ENCODE results near the gene TSEN15. TPM values are rescaled to one million over a fixed set of nuclear protein-coding genes. Genes with fewer than 3 reads are reported as not detected.
"Not testable (repeated sequence)": the region's sequence is repeated elsewhere in the genome, so short reads cannot be mapped to it uniquely, and the experiment has no call there.

The TSEN15 gene
- total RNA-seq, 2 experiments from 2014 or later, result 45.0 to 48.3 TPM

DNA sequence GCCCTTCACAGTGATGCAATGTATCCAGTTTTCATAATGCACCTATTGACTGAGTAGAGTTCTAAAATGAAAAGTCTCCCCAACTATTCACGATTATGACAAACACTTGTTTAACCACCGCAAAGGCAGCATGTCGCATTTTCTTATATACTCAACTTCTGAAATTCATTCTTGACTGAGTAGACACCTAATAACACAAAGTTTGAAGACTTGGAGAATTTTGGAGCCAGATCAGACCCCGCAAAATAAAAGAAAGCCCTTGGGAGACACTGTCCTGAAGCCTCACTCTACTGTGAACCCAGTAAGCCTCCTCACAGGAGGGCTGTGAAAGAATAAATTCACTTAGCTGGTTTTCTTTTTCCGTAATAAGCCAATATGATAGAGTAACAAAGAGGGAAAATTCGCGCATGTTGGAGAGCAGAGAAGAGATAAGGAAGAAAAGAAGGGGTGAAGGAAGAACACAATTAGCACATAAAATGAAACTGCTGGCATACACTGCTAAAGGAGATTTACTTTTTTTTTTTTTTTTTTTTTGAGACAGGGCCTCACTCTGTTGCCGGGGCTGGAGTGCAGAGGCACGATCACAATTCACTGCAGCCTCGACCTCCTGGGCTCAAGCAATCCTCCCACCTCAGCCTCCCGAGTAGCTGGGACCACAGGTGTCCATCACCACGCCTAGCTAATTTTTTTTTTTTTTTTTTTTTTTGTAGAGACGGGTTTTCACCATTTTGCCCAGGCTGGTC, 13.5 kb upstream of the TSEN15 start:
- Mint-ChIP-seq H3K4me3 (peak overlapping the region; percentile 80), H3K9me3 (no peaks in the 10 kb centered on the region), H3K27ac (peak overlapping the region; percentile 71), H3K4me1 (peaks cover 13% of the 10 kb centered on the region), H3K36me3 (peaks cover 4% of the 10 kb centered on the region), H3K27me3 (peaks cover 81% of the 10 kb centered on the region)
- DNase-seq, result no peak

DNA sequence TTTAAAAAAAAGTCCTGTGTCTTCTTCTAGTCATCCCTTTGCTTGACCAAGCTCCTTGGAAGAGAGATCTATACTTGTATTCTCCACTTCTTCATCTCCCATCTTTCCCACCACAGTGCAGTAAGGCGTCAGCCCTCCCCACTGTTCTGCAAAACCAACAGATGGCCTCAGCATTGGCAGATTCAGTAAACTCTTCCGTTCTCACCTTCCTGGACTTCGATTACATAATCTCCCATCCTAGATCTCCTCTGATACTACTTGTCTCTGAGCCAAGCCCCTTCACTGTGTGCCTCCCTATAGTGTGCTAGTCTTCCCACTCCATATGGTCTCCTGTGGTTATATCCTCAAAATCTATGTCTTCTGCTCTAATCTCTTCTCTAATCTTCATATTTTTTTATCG, 12.4 kb upstream of the TSEN15 start:
- no peaks in the 10 kb centered on the region for H3K9me3 Mint-ChIP-seq
- H3K27me3 Mint-ChIP-seq, result peaks cover 79% of the 10 kb centered on the region
- H3K36me3 Mint-ChIP-seq, result peaks cover 4% of the 10 kb centered on the region
- no peak overlapping the region for H3K27ac Mint-ChIP-seq
- DNase-seq, result no peak
- H3K4me3 Mint-ChIP-seq, result no peak overlapping the region
- peaks cover 13% of the 10 kb centered on the region for H3K4me1 Mint-ChIP-seq

DNA sequence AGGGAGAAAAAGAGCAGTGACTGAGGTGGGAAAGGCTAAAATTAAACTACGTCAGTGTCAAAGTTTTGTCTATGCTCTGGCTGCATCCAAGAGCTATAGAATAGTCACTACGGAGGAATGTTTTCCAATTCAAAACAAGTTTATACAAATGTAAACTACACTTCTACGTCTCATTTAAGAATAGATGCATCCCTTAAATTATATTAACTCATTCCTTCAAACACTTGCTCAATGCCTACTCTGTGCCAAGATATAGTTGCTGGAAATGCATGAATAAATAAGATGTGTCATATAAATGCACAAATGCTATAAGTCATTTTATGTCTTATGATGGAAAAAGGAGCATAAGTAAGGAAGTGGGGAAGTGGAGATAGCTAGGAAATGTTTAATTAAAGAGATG, 9.8 kb upstream of the TSEN15 start:
- Mint-ChIP-seq H3K4me1 (peaks cover 8% of the 10 kb centered on the region), H3K9me3 (no peaks in the 10 kb centered on the region), H3K4me3 (no peak overlapping the region), H3K27ac (no peak overlapping the region), H3K27me3 (peaks cover 59% of the 10 kb centered on the region), H3K36me3 (peaks cover 4% of the 10 kb centered on the region)
- DNase-seq, result no peak

DNA sequence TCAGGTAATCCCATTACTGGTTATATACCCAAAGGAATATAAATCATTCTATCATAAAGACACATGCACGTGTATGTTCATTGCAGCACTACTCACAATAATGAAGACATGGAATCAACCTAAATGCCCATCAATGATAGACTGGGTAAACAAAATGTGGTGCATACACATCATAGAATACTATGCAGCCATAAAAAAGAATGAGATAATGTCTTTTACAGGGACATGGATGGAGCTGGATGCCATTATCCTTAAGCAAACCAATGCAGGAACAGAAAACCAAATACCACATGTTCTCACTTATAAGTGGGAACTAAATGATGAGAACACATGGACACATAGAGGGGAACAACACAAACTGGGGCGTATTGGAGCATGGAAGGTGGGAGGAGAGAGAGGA, 8.2 kb upstream of the TSEN15 start:
- not testable (repeated sequence) for H3K4me3 Mint-ChIP-seq, H3K36me3 Mint-ChIP-seq, DNase-seq, H3K4me1 Mint-ChIP-seq, H3K9me3 Mint-ChIP-seq, H3K27ac Mint-ChIP-seq
- H3K27me3 Mint-ChIP-seq, result peaks cover 62% of the 10 kb centered on the region

DNA sequence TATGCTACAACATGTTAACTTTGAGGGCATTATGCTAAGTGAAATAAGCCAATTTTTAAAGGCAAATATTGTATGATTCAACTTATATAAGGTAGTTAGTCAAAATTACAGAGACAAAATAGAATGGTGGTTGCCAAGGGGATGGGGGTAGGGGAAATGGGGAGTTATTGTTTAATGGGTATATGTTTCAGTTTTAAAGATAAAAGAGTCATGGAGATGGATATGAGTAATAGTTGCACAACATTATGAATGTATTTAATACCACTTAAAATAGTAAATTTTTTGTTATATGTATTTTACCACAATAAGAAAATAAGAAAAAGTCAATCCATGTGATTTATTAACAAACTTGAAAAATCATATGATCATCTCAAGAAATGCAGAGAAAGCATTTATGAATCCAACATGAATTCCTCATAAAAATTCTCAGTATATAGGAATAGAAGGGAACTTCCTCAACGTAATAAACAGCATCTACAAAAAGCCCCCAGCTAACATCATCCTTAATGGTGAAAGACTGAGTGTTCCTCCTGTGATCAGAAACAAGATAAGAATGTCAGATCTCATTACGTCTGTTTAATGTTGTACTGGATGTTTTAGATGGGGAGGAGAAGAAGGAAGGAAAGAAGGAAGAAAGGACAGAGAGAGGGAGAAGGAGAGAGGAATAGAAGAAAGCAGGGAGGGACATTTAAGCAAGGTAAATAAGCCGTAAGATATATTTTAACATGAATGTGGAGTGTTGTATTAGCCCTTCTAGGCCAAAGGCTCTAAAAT, 6.7 kb upstream of the TSEN15 start:
- H3K27ac Mint-ChIP-seq, result no peak overlapping the region
- peaks cover 2% of the 10 kb centered on the region for H3K36me3 Mint-ChIP-seq
- no peaks in the 10 kb centered on the region for H3K9me3 Mint-ChIP-seq
- H3K4me3 Mint-ChIP-seq, result no peak overlapping the region
- no peak for DNase-seq
- H3K27me3 Mint-ChIP-seq, result peaks cover 62% of the 10 kb centered on the region
- no peaks in the 10 kb centered on the region for H3K4me1 Mint-ChIP-seq

DNA sequence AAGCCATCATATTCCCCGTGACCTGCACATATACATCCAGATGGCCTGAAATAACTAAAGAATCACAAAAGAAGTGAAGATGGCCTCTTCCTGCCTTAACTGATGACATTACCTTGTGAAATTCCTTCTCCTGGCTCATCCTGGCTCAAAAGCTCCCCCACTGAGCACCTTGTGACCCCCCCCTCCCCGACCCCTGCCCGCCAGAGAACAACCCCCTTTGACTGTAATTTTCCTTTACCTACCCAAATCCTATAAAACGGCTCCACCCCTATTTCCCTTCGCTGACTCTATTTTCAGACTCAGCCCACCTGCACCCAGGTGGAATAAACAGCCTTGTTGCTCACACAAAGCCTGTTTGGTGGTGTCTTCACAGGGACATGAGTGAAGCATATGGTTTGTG, 4.0 kb upstream of the TSEN15 start:
- Mint-ChIP-seq H3K27me3 (peaks cover 47% of the 10 kb centered on the region), H3K36me3 (peaks cover 18% of the 10 kb centered on the region), H3K4me1 (peaks cover 11% of the 10 kb centered on the region)
- H3K9me3 Mint-ChIP-seq, DNase-seq, H3K27ac Mint-ChIP-seq, H3K4me3 Mint-ChIP-seq: not testable (repeated sequence)

DNA sequence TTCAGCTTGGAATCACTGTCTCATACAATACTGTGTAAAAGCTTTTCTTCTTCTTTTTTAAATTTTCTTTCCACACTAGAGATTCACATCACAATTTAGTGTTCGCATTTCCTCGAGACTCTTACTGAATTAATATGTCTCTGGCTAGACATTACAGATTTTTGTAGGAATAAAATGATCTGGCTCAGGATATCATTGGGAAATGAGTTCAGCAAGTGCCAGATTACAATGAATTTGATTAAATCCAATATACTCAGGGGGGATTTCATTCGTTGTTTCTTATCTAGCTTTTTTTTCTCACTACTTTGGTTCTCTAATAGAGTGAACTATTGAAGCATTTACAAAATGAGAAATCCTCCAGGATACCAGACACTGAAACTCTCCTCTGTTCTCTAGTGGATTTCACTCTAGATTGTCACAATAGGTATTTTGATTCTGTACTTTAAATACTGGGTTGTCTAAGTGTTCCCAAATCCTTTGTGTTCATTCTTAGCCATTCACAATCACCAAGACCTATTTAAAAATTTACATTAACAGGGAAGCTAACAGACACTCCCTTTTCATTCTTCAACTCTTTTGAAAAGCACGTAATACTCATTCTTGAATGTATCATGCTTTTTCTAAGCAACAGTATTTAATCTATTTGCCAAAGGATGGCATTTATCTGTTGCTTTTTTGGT, 2.8 kb upstream of the TSEN15 start:
- DNase-seq, result no peak
- Mint-ChIP-seq H3K36me3 (peaks cover 18% of the 10 kb centered on the region), H3K9me3 (peaks cover 2% of the 10 kb centered on the region), H3K27ac (no peak overlapping the region), H3K4me3 (no peak overlapping the region), H3K4me1 (peaks cover 20% of the 10 kb centered on the region), H3K27me3 (peaks cover 35% of the 10 kb centered on the region)

DNA sequence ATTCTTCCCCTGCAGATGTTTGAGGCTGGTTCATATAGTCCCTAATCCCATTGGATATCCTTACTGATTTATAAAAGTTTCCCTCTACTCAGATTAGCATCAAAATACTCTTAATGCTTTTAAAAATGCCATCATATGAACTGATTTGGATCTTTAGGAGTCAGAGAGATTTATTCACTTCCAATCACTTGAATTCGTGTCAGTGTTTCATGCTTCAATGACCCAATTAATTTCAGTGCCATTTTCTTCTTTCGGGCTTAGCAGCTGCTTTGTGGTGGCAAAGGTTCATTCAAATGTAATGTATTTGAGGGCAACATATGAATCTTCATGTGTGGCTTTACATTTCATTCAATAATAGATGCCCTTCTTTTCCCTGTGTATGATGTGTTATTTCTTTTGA, 2.2 kb upstream of the TSEN15 start:
- peaks cover 2% of the 10 kb centered on the region for H3K9me3 Mint-ChIP-seq
- peaks cover 25% of the 10 kb centered on the region for H3K4me1 Mint-ChIP-seq
- no peak for DNase-seq
- peaks cover 22% of the 10 kb centered on the region for H3K36me3 Mint-ChIP-seq
- no peak overlapping the region for H3K27ac Mint-ChIP-seq
- peaks cover 34% of the 10 kb centered on the region for H3K27me3 Mint-ChIP-seq
- H3K4me3 Mint-ChIP-seq, result no peak overlapping the region

DNA sequence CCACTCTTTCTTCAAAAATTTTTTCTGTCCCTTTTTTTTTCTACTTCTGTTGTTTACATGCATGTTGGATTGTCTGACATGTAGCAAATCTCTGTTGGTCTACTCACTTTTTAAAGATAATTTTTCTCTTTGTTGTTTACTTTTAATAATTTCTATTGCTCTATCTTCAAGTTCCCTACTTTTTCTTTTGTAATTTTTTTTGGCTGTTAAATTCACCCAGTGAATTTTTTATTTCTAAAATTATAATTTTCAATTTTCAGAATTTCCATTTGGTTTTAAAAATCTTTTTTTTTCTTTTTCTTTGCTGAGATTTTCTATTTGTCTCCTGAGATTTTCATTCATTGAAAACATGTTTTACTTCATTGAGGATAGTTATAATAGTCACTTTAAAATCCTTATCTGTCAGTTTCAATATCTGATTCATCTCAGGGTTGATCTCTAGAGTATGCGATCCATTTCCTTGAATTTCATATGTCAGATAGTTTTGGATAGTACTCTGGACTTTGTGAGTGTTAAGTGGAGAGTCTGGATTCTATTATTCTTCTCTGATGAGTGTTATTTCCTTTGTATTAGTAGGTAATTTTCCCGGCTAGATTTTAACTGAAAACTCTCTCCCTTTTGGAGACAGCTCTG, 1.6 kb upstream of the TSEN15 start:
- Mint-ChIP-seq H3K9me3 (peaks cover 2% of the 10 kb centered on the region), H3K4me3 (peak overlapping the region; percentile 52), H3K4me1 (peaks cover 28% of the 10 kb centered on the region), H3K36me3 (peaks cover 25% of the 10 kb centered on the region), H3K27ac (peak overlapping the region; percentile 99), H3K27me3 (peaks cover 32% of the 10 kb centered on the region)
- DNase-seq, result no peak

DNA sequence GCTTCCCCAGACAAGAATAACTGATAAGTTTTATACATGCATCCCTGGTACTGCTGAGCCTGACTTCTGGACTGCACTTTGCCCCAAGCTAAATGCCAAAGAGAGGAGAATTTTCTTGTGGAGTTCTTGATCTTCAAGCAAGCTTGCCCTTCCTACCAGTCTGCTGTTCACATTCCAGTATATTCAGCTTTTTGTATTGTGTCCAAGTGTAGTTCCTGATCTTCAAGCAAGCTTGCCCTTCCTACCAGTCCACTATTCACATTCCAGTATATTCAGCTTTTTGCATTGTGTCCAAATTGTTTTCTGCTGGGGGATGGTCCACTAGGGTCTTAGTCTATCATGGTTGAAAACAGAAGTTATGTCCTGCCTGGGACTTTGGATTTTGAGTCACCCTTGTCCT, 894 bp upstream of the TSEN15 start:
- peak overlapping the region; percentile 99 for H3K4me3 Mint-ChIP-seq
- peaks cover 29% of the 10 kb centered on the region for H3K36me3 Mint-ChIP-seq
- H3K27me3 Mint-ChIP-seq, result peaks cover 30% of the 10 kb centered on the region
- H3K9me3 Mint-ChIP-seq, result peaks cover 2% of the 10 kb centered on the region
- peaks cover 30% of the 10 kb centered on the region for H3K4me1 Mint-ChIP-seq
- DNase-seq, result no peak
- H3K27ac Mint-ChIP-seq, result peak overlapping the region; percentile 99

DNA sequence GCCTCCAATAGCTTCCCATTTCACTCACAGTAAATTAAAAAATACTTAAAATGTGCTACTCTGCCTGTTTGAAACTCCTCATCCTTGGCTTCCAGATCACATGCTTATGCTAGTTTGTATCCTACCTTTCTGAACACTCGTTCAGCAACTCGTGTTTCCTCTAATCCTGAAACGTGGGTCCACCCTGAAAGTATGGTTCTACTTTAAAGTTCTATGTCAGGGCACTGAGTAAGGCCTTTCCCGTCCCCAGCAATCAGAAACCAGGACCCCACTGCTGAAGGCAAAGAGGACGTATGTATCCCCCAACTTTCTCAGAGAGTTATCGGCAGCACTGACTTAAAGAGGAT, 419 bp upstream of the TSEN15 start:
- Mint-ChIP-seq H3K27ac (peak overlapping the region; percentile 99), H3K4me1 (peaks cover 30% of the 10 kb centered on the region), H3K36me3 (peaks cover 29% of the 10 kb centered on the region), H3K9me3 (peaks cover 2% of the 10 kb centered on the region), H3K27me3 (peaks cover 30% of the 10 kb centered on the region), H3K4me3 (peak overlapping the region; percentile 99)
- no peak for DNase-seq

DNA sequence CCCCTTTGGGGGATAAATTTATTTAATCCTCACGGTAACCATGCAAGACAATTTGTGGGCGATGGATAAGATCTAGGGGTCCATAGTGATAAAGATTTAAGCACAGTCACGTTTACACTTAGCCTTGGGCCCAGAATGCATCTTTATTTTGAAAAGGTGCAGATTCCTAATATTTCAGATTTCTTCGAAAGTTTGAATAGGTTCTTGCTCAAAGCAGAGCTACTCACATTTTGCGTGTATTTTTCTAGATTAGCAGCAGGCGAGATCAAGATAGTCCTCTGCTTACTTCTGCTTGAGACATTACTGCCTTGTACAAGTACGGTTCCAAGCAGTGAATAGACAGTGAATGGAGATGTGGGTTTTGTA, 647 bp downstream of the TSEN15 start:
- peak overlapping the region; percentile 99 for H3K27ac Mint-ChIP-seq
- peak overlapping the region; percentile 99 for H3K4me3 Mint-ChIP-seq
- peaks cover 38% of the 10 kb centered on the region for H3K36me3 Mint-ChIP-seq
- H3K9me3 Mint-ChIP-seq, result peaks cover 2% of the 10 kb centered on the region
- DNase-seq, result no peak
- H3K27me3 Mint-ChIP-seq, result peaks cover 28% of the 10 kb centered on the region
- peaks cover 36% of the 10 kb centered on the region for H3K4me1 Mint-ChIP-seq

DNA sequence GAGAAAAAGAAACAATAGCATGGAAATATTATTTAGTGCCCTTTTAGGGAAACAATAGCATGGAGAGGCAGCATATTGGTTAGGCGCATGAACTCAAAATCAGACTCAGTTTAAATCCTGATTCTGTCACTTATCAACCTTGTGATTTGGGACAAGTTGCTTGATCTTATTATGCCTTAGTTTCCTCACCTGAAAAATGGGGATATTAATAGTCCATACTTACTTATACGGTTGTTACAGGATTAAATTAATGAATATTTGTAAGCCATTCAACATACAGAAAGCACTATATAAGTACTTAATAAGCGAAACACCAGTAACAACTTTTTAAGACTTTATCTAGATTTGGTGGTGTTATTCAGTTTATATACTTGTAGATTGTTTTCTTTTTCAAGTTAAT, 1.2 kb downstream of the TSEN15 start:
- Mint-ChIP-seq H3K4me3 (peak overlapping the region; percentile 99), H3K36me3 (peaks cover 38% of the 10 kb centered on the region), H3K4me1 (peaks cover 36% of the 10 kb centered on the region), H3K27me3 (peaks cover 22% of the 10 kb centered on the region), H3K9me3 (peaks cover 2% of the 10 kb centered on the region), H3K27ac (peak overlapping the region; percentile 99)
- DNase-seq, result no peak

DNA sequence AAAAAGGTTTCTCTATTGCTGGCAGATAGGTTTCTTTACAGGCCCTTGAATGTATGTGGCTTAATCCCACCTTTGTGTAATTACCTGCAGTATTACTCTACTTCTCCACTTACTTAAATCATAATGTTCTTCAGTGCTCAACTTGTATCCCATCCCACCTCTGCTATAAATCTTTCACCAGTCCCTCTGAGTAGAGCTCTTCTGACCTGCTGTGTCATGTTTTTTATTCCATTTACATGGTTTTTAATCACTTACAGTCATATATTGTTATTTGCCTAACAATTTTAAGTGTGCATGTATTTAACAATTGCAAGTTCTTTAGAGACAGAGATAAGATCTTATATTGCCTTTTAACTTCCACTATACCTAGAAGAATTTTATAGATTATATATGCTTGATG, 2.4 kb downstream of the TSEN15 start:
- peaks cover 13% of the 10 kb centered on the region for H3K27me3 Mint-ChIP-seq
- H3K27ac Mint-ChIP-seq, result no peak overlapping the region
- no peak for DNase-seq
- H3K4me1 Mint-ChIP-seq, result peaks cover 38% of the 10 kb centered on the region
- H3K4me3 Mint-ChIP-seq, result peak overlapping the region; percentile 48
- H3K9me3 Mint-ChIP-seq, result peaks cover 2% of the 10 kb centered on the region
- peaks cover 38% of the 10 kb centered on the region for H3K36me3 Mint-ChIP-seq

DNA sequence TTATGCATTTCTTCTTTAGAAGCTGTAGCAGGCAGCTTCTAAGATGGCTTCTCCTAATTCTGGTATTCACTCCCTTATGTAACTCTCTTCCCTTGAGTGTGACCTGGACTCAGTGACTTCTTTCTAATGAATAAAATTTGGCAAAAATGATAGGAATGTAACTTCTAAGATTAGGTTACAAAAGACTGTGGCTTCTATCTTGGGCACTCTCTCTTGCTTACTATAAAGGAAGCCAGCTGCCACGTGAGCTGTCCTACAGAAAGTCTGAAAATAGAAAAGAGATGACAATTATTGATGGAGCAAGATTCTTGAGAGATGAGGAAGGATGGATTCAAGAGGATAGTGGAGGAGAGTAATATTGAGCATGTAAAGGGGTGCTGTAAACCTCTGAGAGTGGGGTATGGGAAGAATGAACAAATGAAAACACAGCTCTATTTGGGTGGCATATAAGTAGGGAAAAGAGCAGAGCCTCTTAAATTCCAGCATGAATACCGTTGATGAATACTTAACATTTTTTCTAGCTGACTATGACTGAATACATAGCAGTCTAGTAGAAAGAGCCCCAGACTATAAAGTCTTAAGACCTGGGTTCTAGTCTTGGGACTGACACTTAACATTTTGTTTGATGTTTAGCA, 5.5 kb downstream of the TSEN15 start:
- no peak for DNase-seq
- Mint-ChIP-seq H3K27me3 (no peaks in the 10 kb centered on the region), H3K36me3 (peaks cover 39% of the 10 kb centered on the region), H3K27ac (no peak overlapping the region), H3K9me3 (no peaks in the 10 kb centered on the region), H3K4me1 (peaks cover 43% of the 10 kb centered on the region), H3K4me3 (no peak overlapping the region)
